Measurements from ENCODE around the gene SPARC. TPM values are rescaled to one million over a fixed set of nuclear protein-coding genes. Genes with fewer than 3 reads are reported as not detected.
"Not testable (repeated sequence)": the region's sequence is repeated elsewhere in the genome, so short reads cannot be mapped to it uniquely, and the experiment has no call there.

Gene SPARC
- total RNA-seq, 1 donor from 2014 or later: 273 TPM

DNA sequence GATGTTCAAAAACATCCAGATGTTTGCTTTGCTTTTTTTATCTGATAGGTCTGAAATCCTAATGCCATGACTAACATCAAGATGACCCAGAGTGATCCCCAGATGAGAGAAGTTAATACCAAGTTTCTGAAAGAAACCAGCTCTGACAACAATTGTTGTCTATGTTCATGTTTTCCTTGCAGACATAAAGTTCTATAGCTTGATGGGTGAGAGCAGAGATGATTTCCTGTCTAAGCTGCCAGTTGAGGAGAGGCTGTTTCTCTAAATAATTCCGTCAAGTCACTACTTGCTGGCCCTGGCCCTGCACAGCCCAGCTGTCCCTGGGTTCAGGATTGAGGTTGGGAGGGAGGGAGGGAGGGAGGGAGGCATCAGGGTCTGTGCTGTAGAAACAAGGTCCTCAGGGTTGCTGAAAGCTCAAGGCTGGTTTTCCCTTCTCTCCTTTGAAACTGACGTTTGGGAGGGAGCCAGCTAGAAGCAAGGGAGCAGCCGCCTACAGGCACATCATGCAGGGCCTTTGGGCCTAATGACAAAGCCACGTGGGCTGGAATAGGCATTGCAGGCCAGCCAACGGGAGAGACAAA, 3.9 kb downstream of the SPARC start:
- H3K27ac ChIP-seq: peak overlapping the region; percentile 94
- peak overlapping the region; percentile 19 to 76 for H3K4me3 ChIP-seq
- TF ChIP-seq POLR2A (IDR thresholded peaks at IDR 0.05): no peak
- TF ChIP-seq, protein P1, sequence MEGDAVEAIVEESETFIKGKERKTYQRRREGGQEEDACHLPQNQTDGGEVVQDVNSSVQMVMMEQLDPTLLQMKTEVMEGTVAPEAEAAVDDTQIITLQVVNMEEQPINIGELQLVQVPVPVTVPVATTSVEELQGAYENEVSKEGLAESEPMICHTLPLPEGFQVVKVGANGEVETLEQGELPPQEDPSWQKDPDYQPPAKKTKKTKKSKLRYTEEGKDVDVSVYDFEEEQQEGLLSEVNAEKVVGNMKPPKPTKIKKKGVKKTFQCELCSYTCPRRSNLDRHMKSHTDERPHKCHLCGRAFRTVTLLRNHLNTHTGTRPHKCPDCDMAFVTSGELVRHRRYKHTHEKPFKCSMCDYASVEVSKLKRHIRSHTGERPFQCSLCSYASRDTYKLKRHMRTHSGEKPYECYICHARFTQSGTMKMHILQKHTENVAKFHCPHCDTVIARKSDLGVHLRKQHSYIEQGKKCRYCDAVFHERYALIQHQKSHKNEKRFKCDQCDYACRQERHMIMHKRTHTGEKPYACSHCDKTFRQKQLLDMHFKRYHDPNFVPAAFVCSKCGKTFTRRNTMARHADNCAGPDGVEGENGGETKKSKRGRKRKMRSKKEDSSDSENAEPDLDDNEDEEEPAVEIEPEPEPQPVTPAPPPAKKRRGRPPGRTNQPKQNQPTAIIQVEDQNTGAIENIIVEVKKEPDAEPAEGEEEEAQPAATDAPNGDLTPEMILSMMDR (IDR thresholded peaks at IDR 0.05): no peak
- no peak for TF ChIP-seq POLR2AphosphoS5 (IDR thresholded peaks at IDR 0.05; ENCODE audit: insufficient read depth in 1 of 2, low read depth in 1 of 2)
- intact Hi-C loops (cut with DNase I): no loop called here
- H3K36me3 ChIP-seq: no peaks in the 10 kb centered on the region
- no peaks in the 10 kb centered on the region for H3K27me3 ChIP-seq
- no peaks in the 10 kb centered on the region for H3K9me3 ChIP-seq
- DNase-seq (ENCODE audit: extremely low spot score in 2 of 2): no peak
- peaks cover 78% of the 10 kb centered on the region for H3K4me1 ChIP-seq

- no peaks in the 10 kb centered on the region for H3K9me3 ChIP-seq
- no peak for DNase-seq (ENCODE audit: extremely low spot score in 2 of 2)
- peak overlapping the region; percentile 11 to 19 for H3K4me3 ChIP-seq
- H3K27me3 ChIP-seq: no peaks in the 10 kb centered on the region
- H3K27ac ChIP-seq: peak overlapping the region; percentile 94
- H3K36me3 ChIP-seq: no peaks in the 10 kb centered on the region
- H3K4me1 ChIP-seq: peaks cover 78% of the 10 kb centered on the region
- TF ChIP-seq POLR2A (IDR thresholded peaks at IDR 0.05) (no peak), POLR2AphosphoS5 (IDR thresholded peaks at IDR 0.05; ENCODE audit: insufficient read depth in 1 of 2, low read depth in 1 of 2) (no peak)
- TF ChIP-seq, protein P1 (IDR thresholded peaks at IDR 0.05): no peak
- intact Hi-C loops (cut with DNase I): no loop called here
Observed at GRCh38 chr5:151682240-151682639, 4.5 kb downstream of the SPARC start.

- Histone ChIP-seq H3K36me3 (no peaks in the 10 kb centered on the region), H3K4me3 (peak overlapping the region; percentile 11 to 14), H3K27me3 (no peaks in the 10 kb centered on the region), H3K4me1 (peaks cover 88% of the 10 kb centered on the region), H3K27ac (peak overlapping the region; percentile 94), H3K9me3 (no peaks in the 10 kb centered on the region)
- no peak for DNase-seq (ENCODE audit: extremely low spot score in 2 of 2)
- intact Hi-C loops (cut with DNase I): no loop called here
- TF ChIP-seq, protein P1 (IDR thresholded peaks at IDR 0.05): no peak
- peak in 1 of 2 donors; percentile 30 for TF ChIP-seq POLR2AphosphoS5 (IDR thresholded peaks at IDR 0.05; ENCODE audit: insufficient read depth in 1 of 2, low read depth in 1 of 2)
Observed at GRCh38 chr5:151680944-151681427, 5.7 kb downstream of the SPARC start.

DNA sequence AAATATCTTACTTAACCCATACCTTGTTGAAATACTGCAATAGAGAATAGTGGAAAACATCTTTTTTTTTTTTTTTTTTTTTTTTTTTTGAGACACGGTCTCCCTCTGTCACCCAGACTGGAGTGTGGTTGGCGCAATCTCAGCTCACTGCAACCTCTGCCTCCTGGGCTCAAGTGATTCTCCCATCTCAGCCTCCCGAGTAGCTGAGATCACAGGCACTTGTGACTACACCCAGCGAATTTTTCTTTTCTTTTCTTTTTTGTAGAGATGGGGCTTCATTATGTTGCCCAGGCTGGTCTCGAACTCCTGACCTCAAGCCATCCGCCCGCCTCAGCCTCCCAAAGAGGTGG, 6.6 kb downstream of the SPARC start:
- H3K4me3 ChIP-seq; intact Hi-C loops (cut with DNase I); H3K27me3 ChIP-seq; DNase-seq (ENCODE audit: extremely low spot score in 2 of 2); H3K9me3 ChIP-seq; H3K36me3 ChIP-seq: not testable (repeated sequence)
- Histone ChIP-seq H3K4me1 (peaks cover 97% of the 10 kb centered on the region), H3K27ac (peak overlapping the region; percentile 94)

DNA sequence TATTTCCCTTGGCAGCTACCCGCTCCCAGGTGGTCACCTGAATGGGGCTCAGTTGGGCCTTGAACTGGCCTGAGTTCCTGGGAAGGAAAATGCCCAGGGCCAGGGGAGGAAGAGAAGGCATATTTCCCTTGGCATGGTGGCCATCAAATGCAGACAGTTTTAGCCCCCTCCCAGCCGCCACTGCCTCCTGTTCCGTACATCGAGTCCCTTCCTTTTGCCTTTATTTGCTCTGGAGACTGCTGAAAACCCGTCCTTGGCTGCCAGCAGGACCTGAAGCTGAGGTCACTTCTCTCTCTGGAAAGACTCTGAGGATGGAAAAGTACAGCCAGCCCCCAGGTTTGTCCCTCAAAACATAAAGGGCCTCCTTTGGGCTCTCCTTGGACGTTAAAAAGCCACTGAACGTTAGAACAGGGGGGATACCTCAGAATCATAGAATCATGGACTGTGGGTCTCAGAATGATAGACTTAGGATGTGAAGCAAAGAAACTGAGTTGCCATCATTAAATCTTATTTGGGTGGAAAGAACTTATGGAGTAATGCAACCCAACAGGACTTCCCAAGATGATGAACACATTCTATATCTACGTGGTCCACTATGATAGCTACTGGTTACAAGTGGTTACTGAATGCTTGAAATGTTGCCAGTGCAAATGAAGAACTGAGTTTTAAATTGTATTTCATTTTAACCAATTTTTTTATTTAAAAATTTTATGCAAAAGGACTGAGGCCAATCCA, 7.1 kb downstream of the SPARC start:
- Histone ChIP-seq H3K9me3 (no peaks in the 10 kb centered on the region), H3K27ac (peak overlapping the region; percentile 94), H3K27me3 (no peaks in the 10 kb centered on the region), H3K4me3 (no peak overlapping the region), H3K4me1 (peaks cover 100% of the 10 kb centered on the region), H3K36me3 (peaks cover 0 to 9% of the 10 kb centered on the region in 2 donors)
- TF ChIP-seq POLR2AphosphoS5 (IDR thresholded peaks at IDR 0.05; ENCODE audit: insufficient read depth in 1 of 2, low read depth in 1 of 2) (no peak), POLR2A (IDR thresholded peaks at IDR 0.05) (no peak)
- TF ChIP-seq, protein P1 (IDR thresholded peaks at IDR 0.05): no peak
- intact Hi-C loops (cut with DNase I): no loop called here
- no peak for DNase-seq (ENCODE audit: extremely low spot score in 2 of 2)
